AG04450 (cell line): Measurements from ENCODE around the gene REPS1. TPM values are rescaled to one million over a fixed set of nuclear protein-coding genes. Genes with fewer than 3 reads are reported as not detected.

ENCODE experiments used
- CTCF ChIA-PET: fragments of 300-600, 350-600 bp; formaldehyde crosslinking; extraction: SDS; loops from one replicate; lab custom pipeline; 2022; ENCODE audit warnings: antibody characterized with exemption, inconsistent platforms; lab: Charles Lee
- POLR2A ChIA-PET: fragments of 350-600 bp; formaldehyde crosslinking; extraction: SDS; loops from one replicate; lab custom pipeline; 2021; ENCODE audit warnings: antibody characterized with exemption, inconsistent platforms; lab: Yijun Ruan, JAX
- DNase-seq: peaks from one replicate; pipeline ENCODE4 v3.0.0-alpha.2; 2011; ENCODE audit warnings: low read depth, low spot score
- H3K27ac ChIP-seq: one replicate; pipeline ENCODE4 v1.5.1; 2012; ENCODE audit warnings: low read depth, low read length, control low read depth
- H3K27me3 ChIP-seq: one replicate; pipeline ENCODE4 v1.6.0; 2012; ENCODE audit warnings: low read length; ENCODE audit not compliant: control insufficient read depth, insufficient read depth
- H3K4me3 ChIP-seq: 2 replicates; pipeline ENCODE4 v1.5.1; 2011; ENCODE audit warnings: mild to moderate bottlenecking, low read depth, low read length, control low read depth
- H3K9me3 ChIP-seq: 2 replicates; pipeline ENCODE4 v1.5.1; 2012; ENCODE audit warnings: low read length; ENCODE audit not compliant: control insufficient read depth, insufficient read depth
- CTCF ChIP-seq: IDR thresholded peaks from 2 replicates; pipeline ENCODE4 v1.5.1; 2011; ENCODE audit warnings: low read depth, low read length, control low read depth, inconsistent platforms
- polyA plus RNA-seq: library from polyadenylated mRNA; depleted of rRNA; stranded (reverse); fragments of >200 nt; gene quantifications from 2 replicates; pipeline ENCODE4 v1.2.3, GENCODE V29; 2011

The REPS1 gene
- polyA plus RNA-seq, 1 experiment = 36.6 TPM

GRCh38 chr6:138965291-138965874 is 22.7 kb downstream of the REPS1 start:
- no peak overlapping the region for H3K27ac ChIP-seq
- no peaks in the 10 kb centered on the region for H3K27me3 ChIP-seq
- POLR2A ChIA-PET = no interaction called here
- CTCF ChIA-PET = interaction anchor here (0.5 kb wide), 1 partner anchor 70 kb away, joined by 3 read pairs; no protein-coding TSS in a partner anchor
- no peak for TF ChIP-seq CTCF
- DNase-seq = no peak
- H3K9me3 ChIP-seq = no peaks in the 10 kb centered on the region
- H3K4me3 ChIP-seq = no peak overlapping the region

- CTCF ChIA-PET = no interaction called here
- Histone ChIP-seq H3K4me3 (no peak overlapping the region), H3K9me3 (no peaks in the 10 kb centered on the region), H3K27ac (no peak overlapping the region), H3K27me3 (no peaks in the 10 kb centered on the region)
- POLR2A ChIA-PET = no interaction called here
- no peak for TF ChIP-seq CTCF
- no peak for DNase-seq
These were observed 24.0 kb downstream of the REPS1 start for GRCh38 chr6:138964012-138964411.

GRCh38 chr6:138963531-138963930 is 24.5 kb downstream of the REPS1 start:
- Histone ChIP-seq H3K4me3 (no peak overlapping the region), H3K9me3 (no peaks in the 10 kb centered on the region), H3K27me3 (no peaks in the 10 kb centered on the region), H3K27ac (no peak overlapping the region)
- ChIA-PET POLR2A (no interaction called here), CTCF (no interaction called here)
- no peak for DNase-seq
- no peak for TF ChIP-seq CTCF

DNA sequence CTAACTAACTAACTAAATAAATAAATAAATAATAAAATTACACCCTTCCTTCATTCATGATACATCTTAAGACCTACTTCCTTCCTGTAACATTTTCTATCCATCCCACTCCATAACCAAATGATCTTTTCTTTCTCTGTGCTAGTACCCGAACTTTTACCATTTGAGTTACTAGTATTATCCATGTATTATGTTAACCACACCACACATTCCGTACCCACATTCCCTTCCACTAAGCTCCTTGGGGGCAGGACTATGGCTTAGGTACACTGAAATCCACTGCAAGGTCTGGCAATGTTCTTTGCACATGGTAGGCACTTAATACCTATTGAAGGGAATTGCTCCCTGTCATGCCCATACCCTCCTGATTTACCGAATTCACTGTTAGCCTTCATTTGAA is 24.9 kb downstream of the REPS1 start:
- CTCF ChIA-PET = no interaction called here

DNA sequence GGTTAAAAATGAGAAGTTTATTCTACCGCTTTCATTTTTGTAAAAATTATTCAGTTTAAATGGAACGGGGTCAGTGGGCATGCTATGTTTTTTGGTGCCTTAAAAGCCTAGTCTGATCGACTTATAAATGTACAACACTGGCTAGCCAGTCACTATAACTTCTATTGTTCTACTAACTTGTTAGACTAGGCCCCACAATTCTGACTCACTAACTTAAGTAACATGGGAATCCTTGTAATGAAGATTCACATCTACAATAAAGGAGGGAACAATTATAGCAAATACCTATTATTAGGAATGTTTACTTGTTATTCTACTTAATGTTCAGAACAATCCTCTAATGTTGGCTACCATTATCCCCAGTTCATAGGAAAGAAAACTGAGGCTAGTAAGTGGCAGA is 28.5 kb downstream of the REPS1 start:
- H3K27me3 ChIP-seq = no peaks in the 10 kb centered on the region
- H3K9me3 ChIP-seq = no peaks in the 10 kb centered on the region
- DNase-seq = no peak
- ChIA-PET POLR2A (no interaction called here), CTCF (no interaction called here)
- no peak overlapping the region for H3K27ac ChIP-seq
- TF ChIP-seq CTCF = no peak
- H3K4me3 ChIP-seq = no peak overlapping the region

More for the DNA sequence above, 24.9 kb downstream of the REPS1 start:
- POLR2A ChIA-PET = no interaction called here
- H3K27me3 ChIP-seq = no peaks in the 10 kb centered on the region
- no peak overlapping the region for H3K4me3 ChIP-seq
- no peak for TF ChIP-seq CTCF
- no peak overlapping the region for H3K27ac ChIP-seq
- no peaks in the 10 kb centered on the region for H3K9me3 ChIP-seq
- no peak for DNase-seq
